GM12891 (cell line): ENCODE data around the gene MLXIPL.

Source experiments
- PAX5 ChIP-seq: IDR thresholded peaks from 2 replicates; pipeline ENCODE4 v1.6.1; 2011; ENCODE audit warnings: low read length, moderate library complexity, mild to moderate bottlenecking; ENCODE audit not compliant: insufficient read depth, severe bottlenecking
- POLR2A ChIP-seq: IDR thresholded peaks from 2 replicates; pipeline ENCODE4 v1.6.1; 2011; ENCODE audit warnings: low read depth, low read length, control low read depth
- POLR2AphosphoS5 ChIP-seq: IDR thresholded peaks from 2 replicates; pipeline ENCODE4 v1.6.1; 2011; ENCODE audit warnings: low read depth, low read length, control low read depth
- POU2F2 ChIP-seq: IDR thresholded peaks from 2 replicates; pipeline ENCODE4 v1.6.1; 2011; ENCODE audit warnings: low read depth, mild to moderate bottlenecking, control low read depth, low read length, moderate library complexity
- SPI1 ChIP-seq: IDR thresholded peaks from 2 replicates; pipeline ENCODE4 v1.6.1; 2011; ENCODE audit warnings: low read depth, low read length, control low read depth
- TAF1 ChIP-seq: IDR thresholded peaks from 2 replicates; pipeline ENCODE4 v1.6.1; 2011; ENCODE audit warnings: low read depth, low read length, control low read depth

DNA sequence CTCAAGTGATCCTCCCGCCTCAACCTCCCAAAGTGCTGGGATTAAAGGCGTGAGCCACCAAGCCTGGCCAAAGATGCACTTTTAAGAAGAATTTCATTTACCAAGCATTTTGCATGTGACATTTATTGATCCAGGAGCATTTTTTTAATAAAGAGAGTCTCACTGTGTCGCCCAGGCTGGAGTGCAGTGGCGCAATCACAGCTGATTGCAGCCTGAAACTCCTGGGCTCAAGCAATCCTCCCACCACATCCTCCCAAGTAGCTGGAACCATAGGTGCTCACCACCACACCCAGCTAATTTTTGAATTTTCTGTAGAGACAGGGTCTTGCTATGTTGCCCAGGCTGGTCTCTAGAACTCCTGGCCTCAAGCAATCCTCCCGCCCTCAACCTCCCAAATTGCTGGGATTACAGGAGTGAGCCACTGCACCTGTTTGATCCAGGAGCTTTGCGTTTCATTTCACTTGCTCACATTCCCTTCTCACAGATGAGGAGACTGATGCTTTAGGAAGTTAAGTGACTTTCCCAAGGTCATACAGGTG, 41.6 kb downstream of the MLXIPL start:
- TF ChIP-seq POLR2A (no peak), POU2F2 (no peak), POLR2AphosphoS5 (no peak), TAF1 (no peak), SPI1 (no peak), PAX5 (no peak)
